ENCODE data around the gene EXOC6B.

DNA sequence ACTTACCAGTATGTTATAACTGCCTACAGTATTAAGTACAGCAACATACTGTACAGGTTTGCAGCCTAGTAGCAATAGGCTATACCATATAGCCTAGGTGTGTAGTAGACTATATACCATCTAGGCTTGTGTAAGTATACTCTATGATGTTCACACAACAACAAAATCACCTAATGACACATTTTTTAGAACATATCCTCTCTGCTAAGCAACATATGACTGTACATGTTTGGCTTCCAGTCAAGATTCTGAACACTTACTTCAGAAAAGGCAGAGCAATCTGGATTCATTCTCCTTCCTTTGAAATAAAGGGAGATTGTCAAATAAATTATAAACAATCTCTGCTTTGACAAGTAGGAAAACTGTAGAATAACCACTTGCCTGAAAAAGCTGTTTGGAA lies 81.8 kb downstream of the EXOC6B start:
- TF ChIP-seq, protein P1, sequence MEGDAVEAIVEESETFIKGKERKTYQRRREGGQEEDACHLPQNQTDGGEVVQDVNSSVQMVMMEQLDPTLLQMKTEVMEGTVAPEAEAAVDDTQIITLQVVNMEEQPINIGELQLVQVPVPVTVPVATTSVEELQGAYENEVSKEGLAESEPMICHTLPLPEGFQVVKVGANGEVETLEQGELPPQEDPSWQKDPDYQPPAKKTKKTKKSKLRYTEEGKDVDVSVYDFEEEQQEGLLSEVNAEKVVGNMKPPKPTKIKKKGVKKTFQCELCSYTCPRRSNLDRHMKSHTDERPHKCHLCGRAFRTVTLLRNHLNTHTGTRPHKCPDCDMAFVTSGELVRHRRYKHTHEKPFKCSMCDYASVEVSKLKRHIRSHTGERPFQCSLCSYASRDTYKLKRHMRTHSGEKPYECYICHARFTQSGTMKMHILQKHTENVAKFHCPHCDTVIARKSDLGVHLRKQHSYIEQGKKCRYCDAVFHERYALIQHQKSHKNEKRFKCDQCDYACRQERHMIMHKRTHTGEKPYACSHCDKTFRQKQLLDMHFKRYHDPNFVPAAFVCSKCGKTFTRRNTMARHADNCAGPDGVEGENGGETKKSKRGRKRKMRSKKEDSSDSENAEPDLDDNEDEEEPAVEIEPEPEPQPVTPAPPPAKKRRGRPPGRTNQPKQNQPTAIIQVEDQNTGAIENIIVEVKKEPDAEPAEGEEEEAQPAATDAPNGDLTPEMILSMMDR (IDR thresholded peaks at IDR 0.05 in 4 of 5, conservative IDR thresholded peaks at IDR 0.05 in 1 of 5), result no peak
- TF ChIP-seq POLR2A (IDR thresholded peaks at IDR 0.05), result no peak

Data from gastrocnemius medialis (tissue), 4 donors.